H9 (cell line): ENCODE measurements around the gene ISLR2. TPM values are rescaled to one million over a fixed set of nuclear protein-coding genes. Genes with fewer than 3 reads are reported as not detected.

ENCODE experiments used
- DNase-seq: peaks from one replicate; pipeline ENCODE4 v3.0.0-alpha.2; 2017
- H2AFZ ChIP-seq: one replicate; pipeline ENCODE4 v1.6.1; 2013; ENCODE audit warnings: mild to moderate bottlenecking, low read length, control low read depth, moderate library complexity
- H2AK5ac ChIP-seq: 2 replicates; pipeline ENCODE4 v1.6.1; 2013; ENCODE audit warnings: low read length, control low read depth, mixed read lengths; ENCODE audit not compliant: insufficient read length
- H2BK120ac ChIP-seq: one replicate; pipeline ENCODE4 v1.6.1; 2013; ENCODE audit warnings: low read depth, mild to moderate bottlenecking, low read length, control low read depth, inconsistent platforms; ENCODE audit not compliant: poor library complexity, severe bottlenecking
- H2BK12ac ChIP-seq: 2 replicates; pipeline ENCODE4 v1.6.1; 2013; ENCODE audit warnings: low read length, control low read depth, mixed read lengths, low read depth; ENCODE audit not compliant: insufficient read length
- H2BK15ac ChIP-seq: 2 replicates; pipeline ENCODE4 v1.6.1; 2013; ENCODE audit warnings: low read depth, low read length, control low read depth
- H2BK20ac ChIP-seq: one replicate; pipeline ENCODE4 v1.6.1; 2013; ENCODE audit warnings: low read depth, mild to moderate bottlenecking, low read length, control low read depth, inconsistent platforms; ENCODE audit not compliant: poor library complexity, severe bottlenecking
- H2BK5ac ChIP-seq: 2 replicates; pipeline ENCODE4 v1.6.1; 2013; ENCODE audit warnings: low read length, control low read depth, mixed read lengths; ENCODE audit not compliant: insufficient read length
- H3K14ac ChIP-seq: 2 replicates; pipeline ENCODE4 v1.6.1; 2013; ENCODE audit warnings: low read length, control low read depth; ENCODE audit not compliant: insufficient read depth
- H3K18ac ChIP-seq: 2 replicates; pipeline ENCODE4 v1.6.1; 2013; ENCODE audit warnings: low read depth, mild to moderate bottlenecking, mixed read lengths, low read length, control low read depth; ENCODE audit not compliant: insufficient read length
- H3K23ac ChIP-seq: 2 replicates; pipeline ENCODE4 v1.6.1; 2013; ENCODE audit warnings: low read length, control low read depth, mixed read lengths, low read depth; ENCODE audit not compliant: insufficient read length
- H3K23me2 ChIP-seq: 2 replicates; pipeline ENCODE4 v1.6.1; 2013; ENCODE audit warnings: low read depth, mild to moderate bottlenecking, mixed read lengths, low read length, control low read depth; ENCODE audit not compliant: insufficient read length, poor library complexity, severe bottlenecking
- H3K27ac ChIP-seq: 2 replicates; pipeline ENCODE4 v1.5.1; 2013; ENCODE audit warnings: low read length, control low read depth, mixed read lengths, low read depth; ENCODE audit not compliant: insufficient read length
- H3K27me3 ChIP-seq: 2 replicates; pipeline ENCODE4 v1.6.1; 2013; ENCODE audit warnings: low read length, control low read depth, inconsistent platforms; ENCODE audit not compliant: insufficient read depth
- H3K4ac ChIP-seq: 2 replicates; pipeline ENCODE4 v1.6.1; 2013; ENCODE audit warnings: low read depth, mild to moderate bottlenecking, control low read depth, inconsistent platforms, low read length, moderate library complexity
- H3K4me1 ChIP-seq: 2 replicates; pipeline ENCODE4 v1.6.1; 2013; ENCODE audit warnings: low read length, control low read depth, inconsistent platforms; ENCODE audit not compliant: insufficient read depth
- H3K4me2 ChIP-seq: 2 replicates; pipeline ENCODE4 v1.6.1; 2013; ENCODE audit warnings: low read length, control low read depth, mixed read lengths; ENCODE audit not compliant: insufficient read length, insufficient read depth
- H3K56ac ChIP-seq: 2 replicates; pipeline ENCODE4 v1.6.1; 2013; ENCODE audit warnings: low read depth, mild to moderate bottlenecking, mixed read lengths, low read length, control low read depth; ENCODE audit not compliant: insufficient read length
- H3K79me1 ChIP-seq: 2 replicates; pipeline ENCODE4 v1.6.1; 2013; ENCODE audit warnings: low read depth, mild to moderate bottlenecking, moderate library complexity, low read length, control low read depth, inconsistent platforms; ENCODE audit not compliant: insufficient read depth, poor library complexity, severe bottlenecking
- H3K79me2 ChIP-seq: 2 replicates; pipeline ENCODE4 v1.6.1; 2013; ENCODE audit warnings: low read length, control low read depth, inconsistent platforms; ENCODE audit not compliant: insufficient read depth
- H3K9ac ChIP-seq: 2 replicates; pipeline ENCODE4 v1.6.1; 2013; ENCODE audit warnings: low read length, control low read depth, mixed read lengths; ENCODE audit not compliant: insufficient read length; ENCODE audit errors: extremely low read depth
- H3K9me3 ChIP-seq: one replicate; pipeline ENCODE4 v1.6.1; 2013; ENCODE audit warnings: low read depth, low read length, inconsistent platforms; ENCODE audit not compliant: control insufficient read depth
- H3T11ph ChIP-seq: one replicate; pipeline ENCODE4 v1.6.1; 2013; ENCODE audit warnings: mild to moderate bottlenecking, low read length, control low read depth, inconsistent platforms
- H4K20me1 ChIP-seq: one replicate; pipeline ENCODE4 v1.6.1; 2013; ENCODE audit not compliant: control insufficient read depth, insufficient read length, insufficient read depth
- H4K5ac ChIP-seq: 2 replicates; pipeline ENCODE4 v1.6.1; 2013; ENCODE audit warnings: low read depth, mild to moderate bottlenecking, mixed read lengths, low read length, control low read depth; ENCODE audit not compliant: insufficient read length
- H4K8ac ChIP-seq: replicated peaks from 2 replicates; pipeline ENCODE4 v1.6.1; 2013; ENCODE audit warnings: low read length, control low read depth, mixed read lengths, low read depth; ENCODE audit not compliant: insufficient read length
- H4K91ac ChIP-seq: 2 replicates; pipeline ENCODE4 v1.6.1; 2013; ENCODE audit warnings: low read depth, mild to moderate bottlenecking, moderate library complexity, mixed read lengths, low read length, control low read depth; ENCODE audit not compliant: insufficient read length
- H3K27ac Mint-ChIP-seq, 3 experiments: 2 replicates in 2 of 3; 3 replicates in 1 of 3; pipeline ENCODE4 v1.8.0; 2020 to 2021; ENCODE audit warnings: mixed read lengths in 3 of 3, mild to moderate bottlenecking in 1 of 3, moderate library complexity in 1 of 3
- H3K27me3 Mint-ChIP-seq: 2 replicates; pipeline ENCODE4 v1.8.0; 2021; ENCODE audit warnings: low read depth, mild to moderate bottlenecking, moderate library complexity, mixed read lengths
- H3K36me3 Mint-ChIP-seq, 3 experiments: 2 replicates in 2 of 3; 3 replicates in 1 of 3; pipeline ENCODE4 v1.8.0; 2020 to 2021; ENCODE audit warnings: low read depth in 3 of 3, mixed read lengths in 3 of 3; ENCODE audit not compliant: insufficient read depth in 1 of 3
- H3K4me1 Mint-ChIP-seq, 2 experiments: 2 replicates each; pipeline ENCODE4 v1.8.0; 2020; ENCODE audit warnings: mixed read lengths in 2 of 2
- H3K4me3 Mint-ChIP-seq, 2 experiments: 2 replicates in 1 of 2; 3 replicates in 1 of 2; pipeline ENCODE4 v1.8.0; 2020 to 2021; ENCODE audit warnings: mild to moderate bottlenecking in 2 of 2, mixed read lengths in 2 of 2, moderate library complexity in 1 of 2
- H3K9me3 Mint-ChIP-seq, 2 experiments: 2 replicates in 1 of 2; 3 replicates in 1 of 2; pipeline ENCODE4 v1.8.0; 2020; ENCODE audit warnings: mild to moderate bottlenecking in 2 of 2, mixed read lengths in 2 of 2, moderate library complexity in 1 of 2
- CTCF ChIP-seq: fragments of 200-600 bp; sonication (generic); conservative IDR thresholded peaks from 3 replicates; pipeline ENCODE4 v1.8.0; 2021; ENCODE audit warnings: antibody characterized with exemption, mild to moderate bottlenecking
- WGBS: extraction: QIAGEN DNeasy Blood & Tissue Kit; methylation state at CpG from one replicate; pipeline ENCODE4 v1.1.7; 2013; ENCODE audit warnings: missing lambda C conversion rate, low lambda C conversion rate, mixed read lengths; ENCODE audit not compliant: insufficient read length; ENCODE audit errors: extremely low coverage; 5-methylcytosine and 5-hydroxymethylcytosine counted together
- total RNA-seq: library from RNA; stranded (reverse); gene quantifications from 2 replicates; pipeline ENCODE4 v1.2.1, GENCODE V29; 2021

Gene ISLR2
- total RNA-seq, 1 experiment from 2014 or later: 0.09 TPM

- peaks cover 24 to 42% of the 10 kb centered on the region in 2 experiments for H3K4me1 Mint-ChIP-seq
Measured at GRCh38 chr15:74123658-74124057, 6.7 kb upstream of the ISLR2 start.

More at GRCh38 chr15:74123658-74124057, 6.7 kb upstream of the ISLR2 start:
- no peaks in the 10 kb centered on the region for H3K9me3 Mint-ChIP-seq
- H3K56ac ChIP-seq: no peak overlapping the region
- no peak overlapping the region for H3K23ac ChIP-seq
- H2BK5ac ChIP-seq: no peak overlapping the region
- H3T11ph ChIP-seq: no peak overlapping the region
- H2BK120ac ChIP-seq: no peak overlapping the region
- H4K20me1 ChIP-seq: no peaks in the 10 kb centered on the region
- no peak overlapping the region for H4K91ac ChIP-seq
- H3K27me3 ChIP-seq: peaks cover 13% of the 10 kb centered on the region
- no peak overlapping the region for H2AFZ ChIP-seq
- H3K9ac ChIP-seq: no peak overlapping the region
- TF ChIP-seq CTCF: no peak
- no peaks in the 10 kb centered on the region; the same call in 1 of the 2 replicates for H3K4me1 ChIP-seq
- no peak overlapping the region for H4K5ac ChIP-seq
- no peak overlapping the region for H3K27ac ChIP-seq
- no peak overlapping the region for H3K27ac Mint-ChIP-seq
- H4K8ac ChIP-seq: no peak overlapping the region
- H3K23me2 ChIP-seq: peaks cover 10% of the 10 kb centered on the region
- H3K9me3 ChIP-seq: no peaks in the 10 kb centered on the region
- no peak overlapping the region for H3K4me3 Mint-ChIP-seq
- no CpG with 5 or more reads among the region's 4 CpGs for WGBS
- H2BK12ac ChIP-seq: no peak overlapping the region
- H2AK5ac ChIP-seq: no peak overlapping the region
- no peaks in the 10 kb centered on the region for H3K36me3 Mint-ChIP-seq
- DNase-seq: no peak
- H3K4me2 ChIP-seq: no peak overlapping the region
- H3K79me2 ChIP-seq: no peaks in the 10 kb centered on the region
- H3K27me3 Mint-ChIP-seq: peaks cover 79% of the 10 kb centered on the region
- no peak overlapping the region for H3K18ac ChIP-seq
- H3K14ac ChIP-seq: no peak overlapping the region
- H2BK20ac ChIP-seq: no peak overlapping the region
- no peak overlapping the region for H3K4ac ChIP-seq
- no peak overlapping the region for H2BK15ac ChIP-seq
- H3K79me1 ChIP-seq: no peaks in the 10 kb centered on the region
